Liver (tissue), 3 donors: Measurements from ENCODE around the gene FANCI.

Experiments
- ATF3 ChIP-seq: IDR thresholded peaks from 2 replicates; pipeline ENCODE4 v1.6.1; 2016; ENCODE audit warnings: antibody characterized with exemption
- CTCF ChIP-seq: fragments of 150-350 bp; IDR thresholded peaks from 2 replicates; pipeline ENCODE4 v1.5.1; 2017; ENCODE audit warnings: improper control_type of control experiment, low read depth, low read length; ENCODE audit not compliant: missing input control
- EGR1 ChIP-seq, 2 donors: IDR thresholded peaks; 2 replicates each; pipeline ENCODE4 v1.6.1; 2016 to 2018; ENCODE audit warnings: antibody characterized with exemption in 2 of 2, low read depth in 2 of 2
- FOXA1 ChIP-seq: IDR thresholded peaks from 2 replicates; pipeline ENCODE4 v1.6.1; 2016; ENCODE audit warnings: antibody characterized with exemption
- GABPA ChIP-seq, 2 donors: IDR thresholded peaks in 1 of 2; conservative IDR thresholded peaks in 1 of 2; 2 replicates each; pipeline ENCODE4 v1.6.1; 2016; ENCODE audit warnings: antibody characterized with exemption in 2 of 2, mild to moderate bottlenecking in 1 of 2, moderate library complexity in 1 of 2
- MAX ChIP-seq: IDR thresholded peaks from 2 replicates; pipeline ENCODE4 v1.6.1; 2016; ENCODE audit warnings: antibody characterized with exemption
- RAD21 ChIP-seq, 2 donors: IDR thresholded peaks; 2 replicates each; pipeline ENCODE4 v1.6.1; 2016; ENCODE audit warnings: antibody characterized with exemption in 2 of 2, mild to moderate bottlenecking in 2 of 2
- REST ChIP-seq: IDR thresholded peaks from 2 replicates; pipeline ENCODE4 v1.6.1; 2016; ENCODE audit warnings: antibody characterized with exemption, mild to moderate bottlenecking
- SP1 ChIP-seq: IDR thresholded peaks from 2 replicates; pipeline ENCODE4 v1.6.1; 2018; ENCODE audit warnings: antibody characterized with exemption, mild to moderate bottlenecking
- TAF1 ChIP-seq: conservative IDR thresholded peaks from 2 replicates; pipeline ENCODE4 v1.6.1; 2016; ENCODE audit warnings: antibody characterized with exemption, mild to moderate bottlenecking
- YY1 ChIP-seq: IDR thresholded peaks from 2 replicates; pipeline ENCODE4 v1.6.1; 2016; ENCODE audit warnings: antibody characterized with exemption, mild to moderate bottlenecking
- donor health status: healthy.
- donor health status: healthy.

- TF ChIP-seq CTCF (no peak), REST (no peak), GABPA (IDR thresholded peaks at IDR 0.05 in 1 of 2, conservative IDR thresholded peaks at IDR 0.05 in 1 of 2) (no peak), YY1 (no peak), SP1 (no peak), FOXA1 (no peak), MAX (no peak), TAF1 (no peak), RAD21 (IDR thresholded peaks at IDR 0.05) (no peak), ATF3 (no peak), EGR1 (IDR thresholded peaks at IDR 0.05; ENCODE audit: low read depth in 2 of 2) (no peak)
Observed at GRCh38 chr15:89209057-89209456, 34.7 kb upstream of the FANCI start.
